ENCODE results near the gene IQGAP1. TPM values are rescaled to one million over a fixed set of nuclear protein-coding genes. Genes with fewer than 3 reads are reported as not detected.

IQGAP1 gene
- total and polyA plus RNA-seq, 2 of the 13 experiments (the other 11 are each of a cell fraction or from before 2014, with no cell fraction given), result 29.5 to 37.9 TPM

GRCh38 chr15:90352107-90352893 is 35.7 kb upstream of the IQGAP1 start, which contains the start of gene ZNF774 (continued):
- no peak for TF ChIP-seq HDAC6 (IDR thresholded peaks at IDR 0.05; ENCODE audit: low read depth, low read length)
- TF ChIP-seq ESRRA (CRISPR knock-in tag; IDR thresholded peaks at IDR 0.05; ENCODE audit: low read depth), result 0 out of 2 replicates have a peak, but pooled peaks have one; percentile 26
- 0 out of 2 replicates have a peak, but pooled peaks have one; percentile 33 for TF ChIP-seq FOXC1 (CRISPR knock-in tag; IDR thresholded peaks at IDR 0.05; ENCODE audit: borderline replicate concordance)
- peak; percentile 70 for TF ChIP-seq CCDC6 (CRISPR knock-in tag; IDR thresholded peaks at IDR 0.05)
- TF ChIP-seq DMAP1 (CRISPR knock-in tag; IDR thresholded peaks at IDR 0.05), result peak; percentile 38; the same call in 1 of the 2 replicates
- TF ChIP-seq ARID2 (CRISPR knock-in tag; IDR thresholded peaks at IDR 0.05; ENCODE audit: borderline replicate concordance), result no peak
- TF ChIP-seq HBP1 (CRISPR knock-in tag; IDR thresholded peaks at IDR 0.05; ENCODE audit: low read depth), result no peak
- TF ChIP-seq RERE (CRISPR knock-in tag; IDR thresholded peaks at IDR 0.05; ENCODE audit: low read depth), result no peak
- 0 out of 2 replicates have a peak, but pooled peaks have one; percentile 46 for TF ChIP-seq ZNF710 (CRISPR knock-in tag; IDR thresholded peaks at IDR 0.05; ENCODE audit: borderline replicate concordance)
- TF ChIP-seq ZSCAN25 (CRISPR knock-in tag; IDR thresholded peaks at IDR 0.05), result no peak
- TF ChIP-seq ZNF292 (CRISPR knock-in tag; IDR thresholded peaks at IDR 0.05; ENCODE audit: borderline replicate concordance, low read depth), result peak; percentile 53; the same call in 1 of the 2 replicates
- 0 out of 2 replicates have a peak, but pooled peaks have one; percentile 36 for TF ChIP-seq ZSCAN30 (CRISPR knock-in tag; IDR thresholded peaks at IDR 0.05)
- no peak for TF ChIP-seq SNAI1 (CRISPR knock-in tag; IDR thresholded peaks at IDR 0.05; ENCODE audit: borderline replicate concordance)
- no peak for TF ChIP-seq ZNF34 (CRISPR knock-in tag; IDR thresholded peaks at IDR 0.05; ENCODE audit: borderline replicate concordance)
- TF ChIP-seq ZSCAN20 (CRISPR knock-in tag; IDR thresholded peaks at IDR 0.05; ENCODE audit: borderline replicate concordance), result no peak
- no peak for TF ChIP-seq SIN3A (IDR thresholded peaks at IDR 0.05; ENCODE audit: borderline replicate concordance, low read depth, low read length)
- 0 out of 2 replicates have a peak, but pooled peaks have one; percentile 50 for TF ChIP-seq YEATS2 (CRISPR knock-in tag; IDR thresholded peaks at IDR 0.05; ENCODE audit: borderline replicate concordance)
- TF ChIP-seq HOXA7 (CRISPR knock-in tag; IDR thresholded peaks at IDR 0.05), result no peak
- TF ChIP-seq THAP11 (CRISPR knock-in tag; IDR thresholded peaks at IDR 0.05), result peak; percentile 98
- TF ChIP-seq ZNF746 (CRISPR knock-in tag; IDR thresholded peaks at IDR 0.05), result no peak

Measured in HepG2 (cell line).